Kidney (tissue), 14 donors: ENCODE data around the gene SNX5. TPM values are rescaled to one million over a fixed set of nuclear protein-coding genes. Genes with fewer than 3 reads are reported as not detected.

Source experiments
- DNase-seq, 5 donors: peaks; one replicate each; pipeline ENCODE4 v3.0.0-alpha.2; 2013 to 2020
- FAIRE-seq: peaks from 2 replicates; lab custom pipeline; 2012; peaks lifted over from hg19 to GRCh38; lab: Jason Lieb, UNC
- H3K27ac ChIP-seq, 2 donors: one replicate each; pipeline ENCODE4 v1.7.0; 2013; ENCODE audit warnings: low read depth in 2 of 2, low read length in 2 of 2, inconsistent platforms in 1 of 2
- H3K27me3 ChIP-seq: one replicate; pipeline ENCODE4 v1.7.1; 2013; ENCODE audit warnings: low read length, inconsistent platforms; ENCODE audit not compliant: control insufficient read depth, insufficient read depth
- H3K36me3 ChIP-seq, 3 donors: one replicate each; pipeline versions ENCODE4 v1.7.0 to v1.7.1; 2013; ENCODE audit warnings: low read length in 3 of 3, control low read depth in 1 of 3, inconsistent platforms in 1 of 3; ENCODE audit not compliant: insufficient read depth in 3 of 3, control insufficient read depth in 2 of 3
- H3K4me1 ChIP-seq, 3 donors: one replicate each; pipeline versions ENCODE4 v1.7.0 to v1.7.1; 2013; ENCODE audit warnings: low read length in 3 of 3, inconsistent platforms in 1 of 3, low read depth in 1 of 3; ENCODE audit not compliant: control insufficient read depth in 2 of 3, insufficient read depth in 2 of 3
- H3K4me3 ChIP-seq, 3 donors: one replicate each; pipeline versions ENCODE4 v1.7.0 to v1.8.1; 2013; ENCODE audit warnings: low read length in 3 of 3, control low read depth in 1 of 3, inconsistent platforms in 1 of 3
- H3K9ac ChIP-seq, 3 donors: one replicate each; pipeline versions ENCODE4 v1.7.0 to v1.7.1; 2013; ENCODE audit warnings: low read length in 3 of 3, control low read depth in 1 of 3, inconsistent platforms in 1 of 3
- H3K9me3 ChIP-seq, 3 donors: one replicate each; pipeline versions ENCODE4 v1.7.0 to v1.7.1; 2013; ENCODE audit warnings: low read length in 3 of 3, control low read depth in 1 of 3, inconsistent platforms in 1 of 3; ENCODE audit not compliant: control insufficient read depth in 2 of 3, insufficient read depth in 1 of 3
- CTCF ChIP-seq: IDR thresholded peaks from 3 replicates; pipeline ENCODE4 v1.5.1; 2012; ENCODE audit warnings: mild to moderate bottlenecking, moderate library complexity, borderline replicate concordance; ENCODE audit not compliant: insufficient read depth; ENCODE audit errors: extremely low read depth
- intact Hi-C: fragments of 100-400 bp; cut with DNase I; formaldehyde crosslinking; loops from one replicate; pipeline ENCODE4 v1.11.1; 2022
- polyA plus RNA-seq: library from polyadenylated mRNA; stranded (reverse); fragments of 350-450 nt; fragmentation: Illumina TruSeq; extraction: RNeasy Lipid Tissue Mini Kit (QIAGEN cat#74804); gene quantifications from one replicate; pipeline ENCODE4 v1.2.3, GENCODE V29; 2014; ENCODE audit warnings: low read depth, low replicate concordance; ENCODE audit not compliant: insufficient read depth
- total RNA-seq: library from RNA; stranded (reverse); fragmentation: NEBNext Ultra II Directional; extraction: Animal tissue kit (Norgen Biotek cat#: 25700); gene quantifications from one replicate; pipeline ENCODE4 v1.2.1, GENCODE V29; 2021
- donor health status: control.
- donor health status: control.
- donor health status: control.
- donor health status: control.
- donor health status: control.
- donor health status: DM: yes; HTN: yes; CAD: no.
- donor health status: Normal renal cell carcinoma (clear cell type).

Gene SNX5
- total and polyA plus RNA-seq, 2 donors from 2014 or later: 94.9 to 133 TPM

GRCh38 chr20:17955302-17955701 lies 13.3 kb downstream of the SNX5 start:
- TF ChIP-seq CTCF: no peak
- Histone ChIP-seq H3K27me3 (no peaks in the 10 kb centered on the region), H3K9me3 (no peaks in the 10 kb centered on the region), H3K4me1 (peaks cover 9 to 29% (median 21%) of the 10 kb centered on the region in 3 donors), H3K27ac (no peak overlapping the region), H3K9ac (no peak overlapping the region), H3K4me3 (no peak overlapping the region), H3K36me3 (peaks cover 8 to 39% (median 18%) of the 10 kb centered on the region in 3 donors)
- intact Hi-C loops: no loop called here
- FAIRE-seq: no peak
- no peak for DNase-seq

- no peaks in the 10 kb centered on the region for H3K9me3 ChIP-seq
- H3K4me3 ChIP-seq: no peak overlapping the region
- peaks cover 14 to 53% (median 31%) of the 10 kb centered on the region in 3 donors for H3K36me3 ChIP-seq
- H3K27ac ChIP-seq: no peak overlapping the region
- DNase-seq (no peak), FAIRE-seq (no peak)
- no peaks in the 10 kb centered on the region for H3K27me3 ChIP-seq
- peaks cover 5 to 26% (median 15%) of the 10 kb centered on the region in 3 donors for H3K4me1 ChIP-seq
- H3K9ac ChIP-seq: no peak overlapping the region
- TF ChIP-seq CTCF: no peak
- intact Hi-C loops: no loop called here
Observed at GRCh38 chr20:17953935-17954334, 14.7 kb downstream of the SNX5 start.

- H3K27me3 ChIP-seq: no peaks in the 10 kb centered on the region
- peaks cover 0 to 16% (median 6%) of the 10 kb centered on the region in 3 donors for H3K4me1 ChIP-seq
- no peak overlapping the region for H3K9ac ChIP-seq
- no peak overlapping the region for H3K4me3 ChIP-seq
- DNase-seq (no peak), FAIRE-seq (no peak)
- H3K27ac ChIP-seq: no peak overlapping the region
- H3K36me3 ChIP-seq: peaks cover 14 to 62% (median 34%) of the 10 kb centered on the region in 3 donors
- H3K9me3 ChIP-seq: no peaks in the 10 kb centered on the region
- no peak for TF ChIP-seq CTCF
- intact Hi-C loops: no loop called here
Observed at GRCh38 chr20:17952692-17953684, 15.6 kb downstream of the SNX5 start.
